KMS-11 (cell line): ENCODE results near the gene KMT2E.

Experiments
- H2AFZ ChIP-seq: fragments of 200-600 bp; sonication (generic); 2 replicates; pipeline ENCODE4 v1.6.1; 2016; ENCODE audit warnings: antibody characterized with exemption, mixed run types, low read depth
- H3K27ac ChIP-seq: fragments of 200-600 bp; sonication (generic); 2 replicates; pipeline ENCODE4 v1.6.1; 2016; ENCODE audit warnings: mild to moderate bottlenecking, mixed run types
- H3K27me3 ChIP-seq: fragments of 200-600 bp; sonication (generic); 2 replicates; pipeline ENCODE4 v1.6.1; 2017; ENCODE audit warnings: mild to moderate bottlenecking, low read depth, mixed run types, moderate library complexity; ENCODE audit not compliant: insufficient read depth
- H3K36me3 ChIP-seq: fragments of 200-600 bp; sonication (generic); 2 replicates; pipeline ENCODE4 v1.6.1; 2017; ENCODE audit warnings: mild to moderate bottlenecking, mixed run types; ENCODE audit not compliant: insufficient read depth
- H3K4me1 ChIP-seq: fragments of 200-600 bp; sonication (generic); 2 replicates; pipeline ENCODE4 v1.6.1; 2016; ENCODE audit warnings: mild to moderate bottlenecking, low read depth, mixed run types; ENCODE audit not compliant: poor library complexity, severe bottlenecking
- H3K4me2 ChIP-seq: fragments of 200-600 bp; sonication (generic); 2 replicates; pipeline ENCODE4 v1.7.0; 2016; ENCODE audit warnings: mild to moderate bottlenecking, mixed run types
- H3K4me3 ChIP-seq: fragments of 200-600 bp; sonication (generic); IDR thresholded peaks from 2 replicates; pipeline ENCODE4 v1.6.1; 2017; ENCODE audit warnings: low read depth, low read length, mixed read lengths; ENCODE audit not compliant: insufficient read depth
- H3K79me2 ChIP-seq: fragments of 200-600 bp; sonication (generic); 2 replicates; pipeline ENCODE4 v1.6.1; 2016; ENCODE audit warnings: low read depth, mixed run types; ENCODE audit not compliant: insufficient read depth
- H3K9ac ChIP-seq: fragments of 200-600 bp; sonication (generic); 2 replicates; pipeline ENCODE4 v1.6.1; 2016; ENCODE audit warnings: mild to moderate bottlenecking, mixed run types
- H4K20me1 ChIP-seq: fragments of 200-600 bp; sonication (generic); 2 replicates; pipeline ENCODE4 v1.6.1; 2016; ENCODE audit warnings: mild to moderate bottlenecking, mixed run types; ENCODE audit not compliant: insufficient read depth
- TF ChIP-seq, protein P1 (sequence below): fragments of 200-600 bp; sonication (generic); conservative IDR thresholded peaks from 2 replicates; pipeline ENCODE4 v1.6.1; 2017; ENCODE audit warnings: low read depth, mild to moderate bottlenecking, antibody characterized with exemption, low read length, moderate library complexity, mixed read lengths

Gene KMT2E

DNA sequence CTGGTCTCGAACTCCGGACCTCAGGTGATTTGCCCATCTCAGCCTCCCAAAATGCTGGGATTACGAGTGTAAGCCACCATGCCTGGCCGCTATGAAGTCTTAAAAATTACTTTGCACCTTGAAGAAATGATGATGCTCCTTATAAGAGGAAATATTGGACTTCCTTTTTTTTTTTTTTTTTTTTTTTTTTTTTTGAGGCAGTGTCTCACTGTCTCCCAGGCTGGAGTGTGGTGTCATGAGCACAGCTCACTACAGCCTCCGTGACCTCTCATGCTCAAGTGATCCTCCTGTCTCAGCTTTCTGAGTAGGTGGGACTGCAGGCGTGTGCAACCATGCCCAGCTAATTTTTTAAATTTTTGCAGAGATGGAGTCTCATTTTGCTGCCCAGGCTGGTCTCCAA lies 65.3 kb downstream of the KMT2E start:
- no peak overlapping the region for H3K9ac ChIP-seq
- H3K4me1 ChIP-seq, result no peaks in the 10 kb centered on the region
- no peaks in the 10 kb centered on the region for H4K20me1 ChIP-seq
- H3K4me3 ChIP-seq, result no peak overlapping the region
- TF ChIP-seq, protein P1, sequence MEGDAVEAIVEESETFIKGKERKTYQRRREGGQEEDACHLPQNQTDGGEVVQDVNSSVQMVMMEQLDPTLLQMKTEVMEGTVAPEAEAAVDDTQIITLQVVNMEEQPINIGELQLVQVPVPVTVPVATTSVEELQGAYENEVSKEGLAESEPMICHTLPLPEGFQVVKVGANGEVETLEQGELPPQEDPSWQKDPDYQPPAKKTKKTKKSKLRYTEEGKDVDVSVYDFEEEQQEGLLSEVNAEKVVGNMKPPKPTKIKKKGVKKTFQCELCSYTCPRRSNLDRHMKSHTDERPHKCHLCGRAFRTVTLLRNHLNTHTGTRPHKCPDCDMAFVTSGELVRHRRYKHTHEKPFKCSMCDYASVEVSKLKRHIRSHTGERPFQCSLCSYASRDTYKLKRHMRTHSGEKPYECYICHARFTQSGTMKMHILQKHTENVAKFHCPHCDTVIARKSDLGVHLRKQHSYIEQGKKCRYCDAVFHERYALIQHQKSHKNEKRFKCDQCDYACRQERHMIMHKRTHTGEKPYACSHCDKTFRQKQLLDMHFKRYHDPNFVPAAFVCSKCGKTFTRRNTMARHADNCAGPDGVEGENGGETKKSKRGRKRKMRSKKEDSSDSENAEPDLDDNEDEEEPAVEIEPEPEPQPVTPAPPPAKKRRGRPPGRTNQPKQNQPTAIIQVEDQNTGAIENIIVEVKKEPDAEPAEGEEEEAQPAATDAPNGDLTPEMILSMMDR, result no peak
- H3K27me3 ChIP-seq, result no peaks in the 10 kb centered on the region
- no peak overlapping the region for H3K4me2 ChIP-seq
- no peak overlapping the region for H3K27ac ChIP-seq
- peaks cover 17% of the 10 kb centered on the region; the same call in 1 of the 2 replicates for H3K36me3 ChIP-seq
- H3K79me2 ChIP-seq, result peaks cover 15% of the 10 kb centered on the region; the same call in 1 of the 2 replicates
- H2AFZ ChIP-seq, result no peak overlapping the region

DNA sequence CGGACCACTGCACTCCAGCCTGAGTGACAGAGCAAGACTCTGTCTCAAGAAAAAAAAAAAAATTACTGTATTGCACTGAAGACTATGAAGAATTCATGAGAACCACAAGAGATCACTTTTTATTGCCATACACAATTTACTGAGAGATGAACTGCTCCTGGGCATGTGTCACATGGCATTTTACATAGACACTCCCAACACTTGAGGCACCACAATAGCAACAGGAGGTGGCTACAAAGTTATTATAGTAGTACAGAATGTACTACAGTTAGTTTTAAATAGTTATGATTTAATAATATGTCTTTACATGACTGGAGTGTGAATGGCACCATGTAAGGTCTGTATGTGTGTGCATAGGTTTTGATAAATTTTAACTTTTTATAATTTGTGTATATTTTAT lies 70.6 kb downstream of the KMT2E start:
- H3K27me3 ChIP-seq, result no peaks in the 10 kb centered on the region
- no peaks in the 10 kb centered on the region for H4K20me1 ChIP-seq
- H3K36me3 ChIP-seq, result peaks cover 11% of the 10 kb centered on the region; the same call in 1 of the 2 replicates
- H3K4me3 ChIP-seq, result no peak overlapping the region
- no peaks in the 10 kb centered on the region; the same call in 1 of the 2 replicates for H3K79me2 ChIP-seq
- H3K27ac ChIP-seq, result no peak overlapping the region
- no peak overlapping the region for H3K4me2 ChIP-seq
- TF ChIP-seq, protein P1, result no peak
- no peak overlapping the region for H2AFZ ChIP-seq
- no peaks in the 10 kb centered on the region for H3K4me1 ChIP-seq
- no peak overlapping the region for H3K9ac ChIP-seq

DNA sequence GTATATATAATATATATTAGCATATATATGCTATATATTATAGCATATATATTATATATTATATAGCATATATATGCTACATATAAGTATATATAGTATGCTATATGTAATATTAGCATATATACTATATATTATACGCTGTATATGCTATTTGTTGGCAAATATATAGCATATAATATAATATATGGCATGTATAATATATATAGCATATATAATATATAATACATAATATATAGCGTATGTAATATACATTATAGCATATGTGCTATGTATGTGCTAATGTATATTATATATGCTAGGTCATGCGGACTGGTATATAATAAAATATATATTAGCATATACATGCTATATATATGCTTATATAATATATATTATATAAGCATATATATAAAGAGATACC lies 72.8 kb downstream of the KMT2E start:
- Histone ChIP-seq H4K20me1 (no peaks in the 10 kb centered on the region), H3K36me3 (peaks cover 11% of the 10 kb centered on the region; the same call in 1 of the 2 replicates), H3K4me3 (no peak overlapping the region), H2AFZ (no peak overlapping the region), H3K4me1 (no peaks in the 10 kb centered on the region), H3K79me2 (peaks cover 2% of the 10 kb centered on the region; the same call in 1 of the 2 replicates), H3K9ac (no peak overlapping the region), H3K27ac (no peak overlapping the region), H3K4me2 (no peak overlapping the region), H3K27me3 (no peaks in the 10 kb centered on the region)
- TF ChIP-seq, protein P1, result no peak

DNA sequence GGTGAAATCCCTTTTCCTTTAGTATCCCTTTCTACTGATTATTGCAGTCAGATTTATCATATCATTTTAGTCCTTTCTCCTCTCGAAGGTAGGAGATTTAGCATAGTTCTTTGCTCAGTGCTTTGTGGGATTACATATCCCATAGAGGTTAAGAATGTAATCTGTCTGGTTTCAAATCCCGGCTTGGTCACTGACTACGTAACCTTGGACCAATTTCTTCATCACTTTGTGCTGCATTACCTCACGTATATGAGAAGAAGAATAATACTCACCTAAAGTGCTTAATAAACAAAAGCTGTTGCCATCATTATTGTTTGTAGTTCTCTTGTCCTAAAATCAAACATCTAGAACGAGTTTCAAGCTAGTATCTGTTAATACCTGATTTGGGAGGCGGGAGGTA lies 74.0 kb downstream of the KMT2E start:
- H2AFZ ChIP-seq, result no peak overlapping the region
- no peak overlapping the region for H3K27ac ChIP-seq
- no peaks in the 10 kb centered on the region for H4K20me1 ChIP-seq
- no peak overlapping the region for H3K4me3 ChIP-seq
- H3K4me1 ChIP-seq, result no peaks in the 10 kb centered on the region
- TF ChIP-seq, protein P1, result no peak
- H3K4me2 ChIP-seq, result no peak overlapping the region
- H3K36me3 ChIP-seq, result peaks cover 11% of the 10 kb centered on the region; the same call in 1 of the 2 replicates
- peaks cover 6% of the 10 kb centered on the region; the same call in 1 of the 2 replicates for H3K79me2 ChIP-seq
- H3K27me3 ChIP-seq, result no peaks in the 10 kb centered on the region
- H3K9ac ChIP-seq, result no peak overlapping the region
